HG03196 (cell line): ENCODE measurements around the gene MTO1.
"Not testable (repeated sequence)": the region's sequence is repeated elsewhere in the genome, so short reads cannot be mapped to it uniquely, and the experiment has no call there.

Experiments used
- ATAC-seq: cut with Tn5 transposase; IDR thresholded peaks from one replicate; pipeline ENCODE4 v1.9.1; 2021; ENCODE audit not compliant: unreplicated experiment

The MTO1 gene

DNA sequence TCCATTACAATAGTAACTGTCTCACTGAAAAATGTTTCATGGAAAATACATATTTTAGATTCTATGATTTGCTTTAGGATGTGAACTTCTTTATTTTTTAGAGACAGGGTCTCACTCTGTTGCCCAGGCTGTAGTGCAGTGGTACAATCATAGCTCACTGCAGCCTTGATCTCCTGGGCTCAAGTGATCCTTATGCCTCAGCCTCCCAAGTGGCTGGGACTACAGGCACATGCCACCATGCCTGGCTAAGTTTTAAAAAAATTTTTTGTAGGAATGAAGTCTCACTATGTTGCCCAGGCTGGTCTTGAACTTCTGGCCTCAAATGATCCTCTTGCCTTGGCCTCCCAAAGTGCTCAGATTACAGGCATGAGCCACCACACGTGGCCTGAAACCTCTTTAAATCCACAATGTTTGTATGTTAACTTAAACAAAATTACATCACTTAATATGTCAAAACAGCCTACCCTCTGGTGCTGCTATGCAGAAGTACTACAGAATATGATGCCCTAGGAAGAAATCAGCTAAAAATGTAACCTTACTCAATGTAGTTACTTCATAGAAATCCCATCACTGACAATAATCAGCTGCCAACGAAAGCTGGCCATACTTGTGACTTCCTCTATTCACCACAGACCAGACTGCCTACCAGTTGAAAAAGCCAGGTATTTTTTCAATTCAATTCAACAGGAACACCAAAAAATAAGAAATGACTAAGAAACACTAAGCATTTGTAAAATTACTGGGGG is 41.7 kb downstream of the MTO1 start:
- no peak for ATAC-seq

DNA sequence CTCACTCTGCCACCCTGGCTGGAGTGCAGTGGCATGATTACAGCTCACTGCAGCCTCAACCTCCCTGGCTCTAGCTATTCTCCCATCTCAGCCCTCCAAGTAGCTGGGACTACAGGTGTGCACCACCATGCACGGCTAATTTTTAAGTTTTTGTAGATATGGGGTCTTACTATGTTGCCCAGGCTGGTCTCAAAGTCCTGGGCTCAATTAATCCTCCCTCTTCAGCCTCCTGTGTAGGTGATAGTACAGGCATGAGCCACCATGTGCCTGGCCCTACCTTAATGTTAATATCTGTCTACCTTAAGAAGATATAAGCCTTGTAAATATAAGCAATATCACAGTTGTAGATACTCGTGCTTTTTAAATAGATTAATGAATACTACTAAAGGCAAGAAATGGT is 42.6 kb downstream of the MTO1 start:
- ATAC-seq = no peak

DNA sequence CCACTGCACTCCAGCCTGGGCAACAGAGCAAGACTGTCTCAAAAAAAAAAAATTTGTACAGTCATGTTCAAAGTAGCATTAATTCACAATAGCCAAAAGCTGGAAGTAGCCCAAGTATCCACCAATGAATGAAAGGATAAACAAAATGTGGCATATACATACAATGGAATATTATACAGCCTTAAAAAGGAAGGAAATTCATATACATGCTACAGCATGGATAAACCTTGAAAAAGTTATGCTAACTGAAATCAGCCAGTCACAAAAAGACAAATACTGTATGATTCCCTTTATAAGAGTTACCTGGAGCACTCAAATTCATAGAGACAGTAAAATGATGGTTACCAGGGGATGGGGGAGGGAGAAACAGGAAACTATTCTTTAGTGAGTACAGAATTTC is 43.6 kb downstream of the MTO1 start:
- ATAC-seq = no peak

DNA sequence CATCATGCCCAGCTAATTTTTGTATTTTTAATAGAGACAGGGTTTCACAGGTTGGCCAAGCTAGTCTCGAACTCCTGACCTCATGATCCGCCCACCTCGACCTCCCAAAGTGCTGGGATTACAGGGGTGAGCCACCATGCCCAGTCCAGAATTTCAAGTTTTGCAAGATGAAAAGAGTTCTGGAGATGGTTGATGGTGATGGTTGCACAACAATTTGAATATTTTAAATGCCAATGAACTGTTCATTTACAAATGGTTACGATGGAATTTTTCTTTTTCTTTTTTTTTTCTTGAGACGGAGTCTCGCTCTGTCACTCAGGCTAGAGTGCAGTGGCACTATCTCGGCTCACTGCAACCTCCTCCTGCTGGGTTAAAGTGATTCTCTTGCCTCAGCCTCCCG is 44.2 kb downstream of the MTO1 start:
- not testable (repeated sequence) for ATAC-seq

DNA sequence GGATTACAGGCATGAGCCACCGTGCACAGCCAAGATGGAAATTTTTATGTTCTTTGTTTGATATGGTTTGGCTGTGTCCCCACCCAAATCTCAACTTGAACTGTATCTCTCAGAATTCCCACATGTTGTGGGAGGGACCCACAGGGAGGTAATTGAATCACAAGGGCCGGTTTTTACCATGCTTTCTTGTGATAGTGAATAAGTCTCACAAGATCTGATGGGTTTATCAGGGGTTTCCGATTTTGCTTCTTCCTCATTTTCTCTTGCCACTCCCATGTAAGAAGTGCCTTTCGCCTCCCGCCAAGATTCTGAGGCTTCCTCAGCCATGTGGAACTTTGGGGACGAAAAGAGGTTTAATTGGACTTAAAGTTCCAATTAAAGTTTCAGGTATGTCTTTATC is 44.7 kb downstream of the MTO1 start:
- ATAC-seq = no peak

DNA sequence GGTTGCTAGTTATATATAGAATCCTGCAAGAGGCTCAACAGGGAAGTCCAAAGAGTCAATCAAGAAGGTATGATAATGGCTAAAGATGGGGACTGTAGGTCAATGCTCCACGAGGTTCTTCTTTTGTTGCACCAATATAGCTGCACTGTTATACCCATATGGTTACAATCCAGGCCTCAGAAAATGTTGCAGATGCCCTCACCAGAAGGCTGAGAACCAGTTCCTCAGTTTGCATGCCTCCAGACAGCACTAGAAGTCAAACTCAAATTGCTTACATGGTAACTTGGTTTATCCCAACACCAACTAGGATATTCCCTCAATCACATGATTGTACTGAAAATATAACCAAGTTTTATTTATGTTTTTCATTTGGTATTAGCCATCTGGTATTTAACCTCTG is 47.2 kb downstream of the MTO1 start:
- no peak for ATAC-seq

DNA sequence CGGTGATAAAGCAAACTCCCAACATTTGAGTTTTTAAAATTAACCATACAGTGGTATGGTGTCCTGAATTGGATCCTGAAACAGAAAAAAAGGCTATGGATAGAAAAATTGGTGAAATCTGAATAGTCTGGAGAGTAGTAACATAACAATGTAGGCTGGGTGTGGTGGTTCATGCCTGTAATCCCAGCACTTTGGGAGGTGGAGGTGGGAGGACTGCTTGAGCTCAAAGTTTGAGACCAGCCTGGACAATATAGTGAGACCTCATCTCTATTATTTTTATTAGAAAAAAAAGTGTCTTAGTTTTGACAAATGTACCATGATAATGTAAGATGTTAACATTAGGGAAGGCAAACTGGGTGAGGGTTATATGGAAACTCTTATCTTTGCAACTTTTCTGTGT is 48.3 kb downstream of the MTO1 start:
- ATAC-seq = no peak

DNA sequence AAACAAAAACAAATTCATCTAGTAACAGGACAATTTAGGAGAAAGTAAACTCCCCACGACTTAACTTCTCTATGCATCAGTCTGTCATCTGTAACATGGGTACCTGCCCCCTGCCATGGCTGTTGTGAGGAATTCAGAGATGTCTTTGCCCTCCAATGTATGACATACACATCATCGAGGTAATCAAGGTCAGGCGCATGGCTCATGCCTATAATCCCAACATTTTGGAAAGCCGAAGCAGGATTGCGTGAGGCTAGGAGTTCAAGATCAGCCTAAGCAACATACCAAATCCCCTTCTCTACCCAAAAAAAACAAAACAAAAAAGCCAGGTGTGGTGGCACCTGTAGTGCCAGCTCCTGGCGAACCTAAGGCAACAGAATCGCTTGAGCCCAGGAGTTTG is 50.3 kb downstream of the MTO1 start:
- no peak for ATAC-seq

DNA sequence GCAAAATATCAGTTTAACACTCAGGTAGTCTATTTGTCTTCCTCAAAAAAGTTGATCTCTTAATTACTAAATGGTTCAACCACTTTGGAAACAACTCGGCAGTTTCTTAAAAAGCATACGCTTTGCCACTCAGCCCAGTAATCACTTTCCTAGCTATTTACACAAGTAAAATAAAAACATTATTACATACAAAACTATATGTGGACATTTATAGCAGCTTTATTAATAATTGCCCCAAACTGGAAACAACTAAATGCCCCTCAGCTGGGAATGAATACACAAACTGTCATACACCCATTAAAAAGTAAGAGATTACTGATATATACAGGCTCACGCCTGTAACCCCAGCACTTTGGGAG is 51.9 kb downstream of the MTO1 start:
- ATAC-seq = no peak

DNA sequence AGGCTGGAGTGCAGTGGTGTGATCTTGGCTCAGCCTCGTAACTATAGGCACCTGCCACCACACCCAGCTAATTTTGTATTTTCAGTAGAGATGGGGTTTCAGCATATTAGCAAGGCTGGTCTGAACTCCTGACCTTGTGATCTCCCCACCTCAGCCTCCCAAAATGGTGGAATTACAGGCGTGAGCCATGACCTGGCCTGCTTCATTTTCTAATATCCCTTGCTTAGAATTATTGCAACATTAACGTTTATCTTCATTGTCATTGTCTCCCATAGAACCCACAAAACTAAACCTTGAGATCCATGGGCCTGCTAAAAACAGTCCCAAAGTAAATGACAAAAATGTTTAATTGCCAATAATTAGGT is 53.2 kb downstream of the MTO1 start:
- ATAC-seq = no peak

DNA sequence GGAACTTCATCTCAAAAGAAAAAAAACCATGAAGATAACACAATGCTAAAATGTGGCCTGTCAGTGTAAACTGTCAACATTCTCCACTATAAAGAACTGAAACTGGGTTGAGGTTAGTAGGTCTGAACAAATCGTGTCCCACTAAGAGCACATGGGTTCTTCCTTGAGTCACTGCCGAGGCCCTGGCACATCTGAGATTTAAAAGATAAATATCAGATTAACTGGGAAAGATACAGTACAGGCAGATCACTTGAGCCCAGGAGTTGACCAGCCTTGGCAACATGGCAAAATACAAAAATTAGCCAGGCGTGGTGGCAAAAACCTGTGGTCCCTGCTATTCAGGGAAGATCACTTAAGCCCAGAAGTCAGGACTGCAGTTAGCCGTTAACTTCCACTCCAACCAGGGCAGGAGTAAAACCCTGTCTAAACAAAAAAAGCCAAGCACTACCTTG is 53.7 kb downstream of the MTO1 start:
- ATAC-seq = peak; percentile 38

DNA sequence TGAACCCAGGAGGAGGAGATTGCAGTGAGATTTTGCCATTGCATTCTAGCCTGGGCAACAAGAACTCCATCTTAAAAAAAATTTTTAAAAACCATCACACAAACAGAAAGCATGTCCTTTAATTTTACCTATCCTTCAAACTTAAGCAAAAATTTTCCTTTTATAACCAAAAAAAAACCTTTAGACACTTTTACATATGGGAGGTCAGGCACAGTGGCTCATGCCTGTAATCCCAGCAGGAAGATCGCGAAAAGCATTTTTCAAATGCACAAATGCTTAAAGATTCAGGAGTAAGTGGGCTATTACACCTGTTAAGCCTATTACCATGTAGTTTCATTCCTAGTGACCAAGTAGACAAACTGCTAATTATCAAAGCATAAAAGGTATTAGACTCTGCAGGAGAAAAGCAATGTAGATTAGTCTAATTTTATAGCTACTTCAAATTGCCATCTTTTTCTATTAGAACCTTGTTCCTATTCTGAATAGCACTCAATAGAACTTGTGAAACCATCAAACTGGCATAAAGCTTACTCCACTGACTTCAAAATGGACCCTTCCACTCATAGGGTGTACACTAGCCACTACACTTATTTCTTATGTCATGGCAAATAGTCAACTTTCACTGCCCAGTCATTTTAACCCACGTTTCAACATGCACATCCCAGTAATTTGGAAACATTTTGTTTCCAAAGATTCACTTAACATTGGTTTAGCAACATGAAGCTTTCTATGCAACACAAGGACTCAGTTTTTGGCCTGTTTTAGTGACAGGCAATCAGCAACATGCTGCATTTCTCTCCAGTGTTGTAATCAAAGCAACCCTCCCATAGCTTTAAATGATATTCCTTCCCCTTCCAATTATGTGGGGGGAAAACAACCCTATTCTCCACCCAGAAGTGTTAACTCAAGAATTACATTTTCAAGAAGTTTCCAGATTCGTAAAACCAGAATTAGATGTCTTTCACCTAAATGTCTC is 55.3 kb downstream of the MTO1 start:
- no peak for ATAC-seq

DNA sequence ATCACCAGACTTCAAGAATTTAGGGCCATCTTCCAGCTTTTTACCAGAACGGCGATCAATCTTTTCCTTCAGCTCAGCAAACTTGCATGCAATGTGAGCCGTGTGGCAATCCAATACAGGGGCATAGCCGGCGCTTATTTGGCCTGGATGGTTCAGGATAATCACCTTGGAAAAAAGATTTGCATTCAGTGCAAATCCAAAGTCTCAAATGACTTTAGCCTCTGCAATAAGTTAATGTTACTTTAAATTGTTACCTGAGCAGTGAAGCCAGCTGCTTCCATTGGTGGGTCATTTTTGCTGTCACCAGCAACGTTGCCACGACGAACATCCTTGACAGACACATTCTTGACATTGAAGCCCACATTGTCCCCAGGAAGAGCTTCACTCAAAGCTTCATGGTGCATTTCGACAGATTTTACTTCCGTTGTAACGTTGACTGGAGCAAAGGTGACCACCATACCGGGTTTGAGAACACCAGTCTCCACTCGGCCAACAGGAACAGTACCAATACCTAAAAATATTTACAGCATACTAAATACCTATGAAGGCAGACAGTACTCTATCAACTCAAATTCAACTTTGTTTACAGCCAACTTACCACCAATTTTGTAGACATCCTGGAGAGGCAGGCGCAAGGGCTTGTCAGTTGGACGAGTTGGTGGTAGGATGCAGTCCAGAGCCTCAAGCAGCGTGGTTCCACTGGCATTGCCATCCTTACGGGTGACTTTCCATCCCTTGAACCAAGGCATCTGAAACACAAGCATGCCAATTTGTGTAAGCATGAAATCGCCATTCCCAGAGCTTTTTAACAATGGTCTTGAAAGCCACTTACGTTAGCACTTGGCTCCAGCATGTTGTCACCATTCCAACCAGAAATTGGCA is 56.8 kb downstream of the MTO1 start:
- not testable (repeated sequence) for ATAC-seq

DNA sequence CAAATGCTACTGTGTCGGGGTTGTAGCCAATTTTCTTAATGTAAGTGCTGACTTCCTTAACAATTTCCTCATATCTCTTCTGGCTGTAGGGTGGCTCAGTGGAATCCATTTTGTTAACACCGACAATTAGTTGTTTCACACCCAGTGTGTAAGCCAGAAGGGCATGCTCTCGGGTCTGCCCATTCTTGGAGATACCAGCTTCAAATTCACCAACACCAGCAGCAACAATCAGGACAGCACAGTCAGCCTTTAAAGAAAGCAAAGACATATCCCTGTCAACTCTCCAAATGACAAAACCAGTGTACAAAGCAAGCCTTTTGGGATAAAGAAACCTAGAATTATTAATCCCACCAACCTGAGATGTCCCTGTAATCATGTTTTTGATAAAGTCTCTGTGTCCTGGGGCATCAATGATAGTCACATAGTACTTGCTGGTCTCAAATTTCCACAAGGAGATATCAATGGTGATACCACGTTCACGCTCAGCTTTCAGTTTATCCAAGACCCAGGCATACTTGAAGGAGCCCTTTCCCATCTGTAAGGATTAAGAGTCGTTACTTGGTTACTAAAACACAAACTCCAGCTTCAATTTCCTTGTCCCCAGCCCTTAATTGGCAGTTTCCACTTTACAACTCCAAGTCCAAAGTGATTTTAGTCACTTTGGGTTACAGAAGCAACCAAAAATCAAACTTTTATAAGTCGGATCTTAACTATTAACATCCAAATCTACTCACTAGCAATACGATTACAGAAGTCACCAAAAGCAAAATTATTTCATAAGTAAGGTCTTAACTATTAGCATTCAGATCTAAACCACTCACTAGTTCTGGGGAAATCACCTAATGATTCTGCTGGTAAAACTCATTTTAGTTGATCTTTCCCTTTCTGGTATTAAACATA is 57.7 kb downstream of the MTO1 start:
- not testable (repeated sequence) for ATAC-seq

DNA sequence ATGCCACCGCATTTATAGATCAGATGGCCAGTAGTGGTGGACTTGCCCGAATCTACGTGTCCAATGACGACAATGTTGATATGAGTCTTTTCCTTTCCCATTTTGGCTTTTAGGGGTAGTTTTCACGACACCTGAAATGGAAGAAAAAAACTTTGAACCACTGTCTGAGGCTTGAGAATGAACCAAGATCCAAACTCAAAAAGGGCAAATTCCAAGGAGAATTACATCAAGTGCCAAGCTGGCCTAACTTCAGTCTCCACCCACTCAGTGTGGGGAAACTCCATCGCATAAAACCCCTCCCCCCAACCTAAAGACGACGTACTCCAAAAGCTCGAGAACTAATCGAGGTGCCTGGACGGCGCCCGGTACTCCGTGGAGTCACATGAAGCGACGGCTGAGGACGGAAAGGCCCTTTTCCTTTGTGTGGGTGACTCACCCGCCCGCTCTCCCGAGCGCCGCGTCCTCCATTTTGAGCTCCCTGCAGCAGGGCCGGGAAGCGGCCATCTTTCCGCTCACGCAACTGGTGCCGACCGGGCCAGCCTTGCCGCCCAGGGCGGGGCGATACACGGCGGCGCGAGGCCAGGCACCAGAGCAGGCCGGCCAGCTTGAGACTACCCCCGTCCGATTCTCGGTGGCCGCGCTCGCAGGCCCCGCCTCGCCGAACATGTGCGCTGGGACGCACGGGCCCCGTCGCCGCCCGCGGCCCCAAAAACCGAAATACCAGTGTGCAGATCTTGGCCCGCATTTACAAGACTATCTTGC is 58.6 kb downstream of the MTO1 start:
- ATAC-seq = no peak

DNA sequence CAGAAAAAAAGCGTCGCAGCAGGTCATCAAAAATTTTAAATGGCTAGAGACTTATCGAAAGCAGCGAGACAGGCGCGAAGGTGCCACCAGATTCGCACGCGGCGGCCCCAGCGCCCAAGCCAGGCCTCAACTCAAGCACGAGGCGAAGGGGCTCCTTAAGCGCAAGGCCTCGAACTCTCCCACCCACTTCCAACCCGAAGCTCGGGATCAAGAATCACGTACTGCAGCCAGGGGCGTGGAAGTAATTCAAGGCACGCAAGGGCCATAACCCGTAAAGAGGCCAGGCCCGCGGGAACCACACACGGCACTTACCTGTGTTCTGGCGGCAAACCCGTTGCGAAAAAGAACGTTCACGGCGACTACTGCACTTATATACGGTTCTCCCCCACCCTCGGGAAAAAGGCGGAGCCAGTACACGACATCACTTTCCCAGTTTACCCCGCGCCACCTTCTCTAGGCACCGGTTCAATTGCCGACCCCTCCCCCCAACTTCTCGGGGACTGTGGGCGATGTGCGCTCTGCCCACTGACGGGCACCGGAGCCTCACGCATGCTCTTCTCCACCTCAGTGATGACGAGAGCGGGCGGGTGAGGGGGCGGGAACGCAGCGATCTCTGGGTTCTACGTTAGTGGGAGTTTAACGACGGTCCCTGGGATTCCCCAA is 59.3 kb downstream of the MTO1 start, which contains the start of gene EEF1A1:
TSS of gene EEF1A1 (minus strand) at position 345 of the 663 bp plus-strand sequence. CDS start 1,006 bp downstream, outside the sequence.
- ATAC-seq = peak; percentile 69

DNA sequence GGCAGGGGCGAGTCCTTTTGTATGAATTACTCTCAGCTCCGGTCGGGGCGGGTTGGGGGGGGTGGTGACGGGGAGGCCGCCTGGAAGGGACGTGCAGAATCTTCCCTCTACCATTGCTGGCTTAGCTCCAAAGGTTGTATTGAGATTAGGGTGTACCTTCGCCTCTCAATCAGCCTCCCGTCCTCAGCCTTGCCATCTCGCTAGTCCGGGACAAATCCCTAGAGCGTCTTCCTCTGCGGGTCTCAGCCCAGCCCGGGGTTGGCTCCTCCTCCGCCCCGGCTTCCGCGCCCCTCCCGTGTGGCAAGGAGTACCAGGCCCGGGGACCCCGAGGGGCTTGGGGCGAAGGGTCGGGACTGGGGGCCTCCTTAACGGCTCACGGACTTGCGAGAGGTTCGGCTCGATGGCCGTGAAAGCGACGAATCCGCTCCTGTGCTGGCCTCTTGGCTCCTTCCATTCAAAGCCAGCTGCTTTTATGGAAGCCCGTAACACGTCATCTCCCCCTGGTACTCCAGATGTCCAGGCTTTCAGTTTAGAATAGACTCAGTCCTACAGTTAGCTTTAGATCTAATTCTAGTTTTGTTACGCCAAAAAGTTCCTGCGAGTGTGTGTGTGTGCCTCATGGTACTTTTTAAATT is 59.9 kb downstream of the MTO1 start:
- peak; percentile 37 for ATAC-seq

DNA sequence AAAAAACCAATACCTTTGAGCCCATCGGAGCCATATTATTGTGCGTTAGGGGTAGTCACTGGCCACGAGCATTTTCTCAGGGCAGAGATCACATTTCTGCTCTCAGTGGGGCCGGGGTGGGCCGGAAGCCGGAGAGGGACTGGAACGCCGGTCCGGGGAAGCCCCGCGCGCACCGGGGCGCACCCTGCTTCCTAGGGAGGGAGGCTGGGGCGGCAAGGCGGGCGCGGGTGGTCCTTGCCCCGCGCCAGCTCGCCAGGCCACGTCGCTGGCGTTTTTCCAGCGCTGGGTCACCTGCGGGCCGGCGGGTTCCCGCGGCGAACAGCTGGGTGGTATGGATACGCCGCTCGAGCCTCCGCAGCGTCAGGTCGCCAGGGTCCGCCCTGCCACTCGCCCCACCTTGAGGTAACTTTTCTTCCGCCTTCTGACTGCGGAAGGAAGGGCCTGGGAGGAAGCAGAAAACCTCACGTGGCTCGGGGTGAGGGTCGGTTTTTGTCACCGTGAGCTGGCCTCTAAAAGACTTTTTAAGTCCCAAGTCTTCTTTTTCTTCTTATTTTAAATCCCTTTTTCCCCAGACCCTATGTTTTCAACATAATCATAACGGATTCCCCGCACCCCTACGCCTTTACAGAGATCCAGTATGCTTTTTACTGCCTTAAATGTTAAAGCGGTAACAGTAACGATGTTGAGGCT is 62.0 kb downstream of the MTO1 start:
- ATAC-seq = peak; percentile 44
